Left hindlimb (tissue), 1 donor: ENCODE measurements around the gene GPR65.
A peak's percentile ranks its signal among the peaks of the same experiment; 100 is the strongest.

ENCODE experiments used
- DNase-seq: peaks from one replicate; pipeline ENCODE4 v3.0.0-alpha.2; 2018

Gene GPR65

GRCh38 chr14:88005050-88005481, at the start of gene GPR65:
GPR65 (plus strand) TSS chr14:88005135; CDS start chr14:88010848, 5,713 bp downstream.
- DNase-seq = no peak

- no peak for DNase-seq
Observed at GRCh38 chr14:87955501-87955900, 49.4 kb upstream of the GPR65 start.

- no peak for DNase-seq
Observed at GRCh38 chr14:87960013-87960787, 44.7 kb upstream of the GPR65 start.

- no peak for DNase-seq
Observed at GRCh38 chr14:87961246-87961645, 43.7 kb upstream of the GPR65 start.

GRCh38 chr14:87966816-87967215, 38.1 kb upstream of the GPR65 start:
- DNase-seq = no peak

- DNase-seq = no peak
Observed at GRCh38 chr14:87967496-87967895, 37.4 kb upstream of the GPR65 start.

GRCh38 chr14:87971010-87971409, 33.9 kb upstream of the GPR65 start:
- DNase-seq = no peak

- no peak for DNase-seq
Observed at GRCh38 chr14:87975636-87976035, 29.3 kb upstream of the GPR65 start.

GRCh38 chr14:87979689-87980088, 25.2 kb upstream of the GPR65 start:
- DNase-seq = no peak

GRCh38 chr14:87989221-87989955, 15.5 kb upstream of the GPR65 start:
- no peak for DNase-seq

GRCh38 chr14:87989956-87990299, 15.0 kb upstream of the GPR65 start:
- DNase-seq = no peak

- DNase-seq = no peak
Observed at GRCh38 chr14:87990682-87991081, 14.3 kb upstream of the GPR65 start.

GRCh38 chr14:87992346-87992717, 12.6 kb upstream of the GPR65 start:
- no peak for DNase-seq

- DNase-seq = peak; percentile 95
Observed at GRCh38 chr14:87992718-87993628, 12.0 kb upstream of the GPR65 start, which contains the start of gene GALC. GALC (minus strand) TSS chr14:87993182; CDS start chr14:87993164, 18 bp downstream.

GRCh38 chr14:87994974-87995373, 10.0 kb upstream of the GPR65 start:
- no peak for DNase-seq

GRCh38 chr14:87995500-87996290, 9.2 kb upstream of the GPR65 start:
- no peak for DNase-seq

- no peak for DNase-seq
Observed at GRCh38 chr14:87996291-87996592, 8.7 kb upstream of the GPR65 start.

- DNase-seq = no peak
Observed at GRCh38 chr14:87998482-87998881, 6.5 kb upstream of the GPR65 start.

- no peak for DNase-seq
Observed at GRCh38 chr14:87999277-87999676, 5.7 kb upstream of the GPR65 start.

- DNase-seq = no peak
Observed at GRCh38 chr14:88002421-88003075, 2.4 kb upstream of the GPR65 start.

- DNase-seq = no peak
Observed at GRCh38 chr14:88003425-88003824, 1.5 kb upstream of the GPR65 start.

GRCh38 chr14:88004506-88005036, 364 bp upstream of the GPR65 start:
- no peak for DNase-seq
